Jurkat, Clone E6-1 (cell line): ENCODE measurements around the gene TRNAU1AP.
A peak's percentile ranks its signal among the peaks of the same experiment; 100 is the strongest.
"Not testable (repeated sequence)": the region's sequence is repeated elsewhere in the genome, so short reads cannot be mapped to it uniquely, and the experiment has no call there.

Experiments
- DNase-seq: peaks from one replicate; pipeline ENCODE4 v3.0.0-alpha.2; 2011; ENCODE audit warnings: low read depth, low spot score
- H3K4me3 ChIP-seq: 2 replicates; pipeline ENCODE4 v1.5.1; 2011; ENCODE audit warnings: mild to moderate bottlenecking, low read length, control low read depth, moderate library complexity

Gene TRNAU1AP

DNA sequence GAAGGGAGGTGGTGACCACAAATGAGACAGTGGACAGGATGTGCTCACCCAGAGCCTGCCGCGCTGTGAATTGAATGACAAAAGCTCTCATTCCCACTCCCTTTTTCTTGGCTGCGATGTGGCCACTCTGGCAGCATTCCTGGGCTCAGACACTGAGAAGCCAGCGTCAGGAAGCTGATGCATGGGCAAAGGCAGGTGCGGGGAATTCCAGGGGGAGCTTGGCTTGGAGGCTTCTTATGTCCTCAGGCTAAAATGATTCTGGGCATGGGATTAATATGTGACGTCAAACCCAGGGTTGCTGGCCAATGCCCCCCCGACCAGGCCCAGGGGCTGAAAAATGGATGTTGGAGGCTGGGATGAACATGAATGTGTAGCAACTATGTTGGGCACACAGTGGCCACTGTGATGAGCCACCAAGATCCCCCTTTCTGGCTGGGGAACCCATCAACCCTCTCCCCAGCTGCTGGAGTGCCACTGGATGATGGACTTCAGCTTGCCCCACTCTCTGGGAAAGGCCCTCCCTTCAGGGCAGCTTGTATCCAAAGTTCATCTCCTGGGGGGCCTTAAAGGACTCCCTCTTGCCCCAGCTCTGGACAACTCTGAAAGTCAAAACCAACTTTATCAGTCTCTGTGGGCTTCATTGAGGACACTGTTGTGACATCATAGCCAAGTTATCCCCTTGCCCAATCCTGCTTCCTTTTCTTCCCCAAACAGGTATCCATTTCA is 42.0 kb downstream of the TRNAU1AP start:
- not testable (repeated sequence) for H3K4me3 ChIP-seq, DNase-seq

DNA sequence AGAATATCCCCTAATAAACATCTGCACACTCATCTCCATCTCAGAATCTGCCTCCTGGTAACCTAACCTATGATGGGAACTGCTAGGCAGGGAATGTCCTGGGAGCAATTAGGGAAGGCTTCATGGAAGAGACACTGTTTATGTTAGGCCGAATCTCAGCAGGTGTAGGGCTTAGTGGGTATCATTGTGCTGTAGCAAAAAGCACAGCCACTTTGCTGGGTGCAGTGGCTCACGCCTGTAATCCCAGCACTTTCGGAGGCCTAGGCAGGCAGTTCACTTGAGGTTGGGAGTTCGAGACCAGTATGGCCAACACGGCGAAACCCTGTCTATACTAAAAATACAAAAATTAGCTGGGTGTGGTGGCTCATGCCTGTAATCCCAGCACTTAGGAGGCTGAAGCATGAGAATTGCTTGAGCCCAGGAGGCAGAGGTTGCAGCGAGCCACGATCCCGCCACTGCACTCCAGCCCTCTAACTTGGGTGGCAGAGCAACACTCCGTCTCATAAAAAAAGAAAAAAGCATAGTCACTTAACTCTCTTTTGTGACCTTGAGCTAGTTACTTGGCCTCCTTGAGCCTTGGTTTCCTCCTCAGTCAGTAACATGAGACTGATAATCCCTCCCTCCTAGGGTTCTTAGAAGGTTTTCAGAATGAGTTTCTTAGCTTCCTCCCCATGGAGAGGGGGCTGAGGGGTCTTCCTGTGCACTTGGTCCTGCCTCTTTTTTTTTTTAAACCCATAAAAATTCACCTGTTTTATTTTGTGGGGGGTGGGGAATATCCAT is 42.7 kb downstream of the TRNAU1AP start:
- DNase-seq = no peak
- H3K4me3 ChIP-seq = no peak overlapping the region

DNA sequence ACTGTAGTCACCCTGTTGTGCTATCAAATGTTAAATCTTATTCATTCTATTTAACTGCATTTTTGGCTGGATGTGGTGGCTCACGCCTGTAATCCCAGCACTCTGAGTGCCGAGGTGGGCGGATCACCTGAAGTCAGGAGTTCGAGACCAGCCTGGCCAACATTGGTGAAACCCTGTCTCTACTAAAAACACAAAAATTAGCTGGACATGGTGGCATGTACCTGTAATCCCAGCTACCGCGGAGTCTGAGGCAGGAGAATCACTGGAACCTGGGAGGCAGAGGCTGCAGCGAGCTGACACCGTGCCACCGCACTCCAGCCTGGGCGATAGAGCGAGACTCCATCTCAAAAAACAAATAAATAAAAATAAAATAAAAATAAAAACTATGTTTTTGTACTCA is 43.4 kb downstream of the TRNAU1AP start:
- DNase-seq, H3K4me3 ChIP-seq: not testable (repeated sequence)

DNA sequence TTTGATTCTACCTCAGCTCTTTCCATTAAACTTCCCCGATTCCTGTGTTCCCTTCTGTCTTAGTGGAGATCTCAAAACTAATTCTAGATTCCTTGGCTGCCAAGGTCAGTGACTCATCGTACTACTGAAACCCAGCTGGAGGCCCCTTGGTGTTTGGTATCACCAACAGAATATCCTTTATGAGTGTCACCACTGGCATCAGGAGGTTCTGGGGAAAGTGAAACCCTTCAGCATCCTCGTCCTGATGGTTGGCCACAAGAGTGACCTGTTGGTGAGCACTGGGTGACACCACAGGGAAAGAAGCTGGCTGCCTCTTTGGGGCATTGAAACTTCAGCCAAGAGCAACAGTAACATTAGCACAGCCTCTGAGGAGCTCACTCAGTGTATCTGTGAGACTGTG is 48.8 kb downstream of the TRNAU1AP start:
- H3K4me3 ChIP-seq = no peak overlapping the region
- DNase-seq = no peak

DNA sequence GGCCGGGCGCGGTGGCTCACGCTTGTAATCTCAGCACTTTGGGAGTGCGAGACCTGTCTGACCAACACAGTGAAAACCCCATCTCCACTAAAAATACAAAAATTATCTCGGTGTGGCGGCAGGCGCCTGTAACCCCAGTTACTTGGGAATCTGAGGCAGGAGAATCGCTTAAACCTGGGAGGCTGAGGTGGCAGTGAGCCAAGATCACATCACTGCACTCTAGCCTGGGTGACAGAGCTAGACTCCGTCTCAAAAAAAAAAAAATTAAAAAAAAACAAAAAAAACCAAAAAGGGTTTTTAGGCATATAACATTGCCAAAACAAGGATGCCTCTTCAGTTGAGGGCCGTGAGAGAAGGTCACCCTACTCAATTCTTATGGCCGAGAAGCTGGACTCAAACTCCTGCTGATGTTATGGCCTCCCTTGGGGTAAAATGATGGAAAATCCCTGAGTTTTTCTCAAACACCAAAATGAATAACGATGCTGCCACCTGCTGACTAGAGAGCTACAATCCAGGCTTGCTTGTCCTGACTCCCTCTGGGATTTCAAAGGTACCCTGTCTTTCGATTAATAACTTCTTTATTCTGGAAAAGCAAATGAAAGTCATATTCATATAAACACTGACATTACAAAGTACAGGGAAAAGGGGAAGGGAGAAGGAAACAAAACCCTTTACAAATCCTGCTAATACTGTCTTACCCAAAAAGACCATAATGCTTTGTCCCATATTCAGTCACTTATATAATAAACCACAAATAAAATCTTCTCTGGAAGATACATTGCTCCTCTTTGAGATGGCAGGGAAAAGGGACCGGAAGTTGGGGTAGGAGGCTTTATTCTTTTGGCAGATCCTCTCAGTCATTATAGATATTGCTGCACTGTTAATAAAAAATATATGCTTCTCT is 49.9 kb downstream of the TRNAU1AP start:
- no peak overlapping the region for H3K4me3 ChIP-seq
- DNase-seq = peak; percentile 28

DNA sequence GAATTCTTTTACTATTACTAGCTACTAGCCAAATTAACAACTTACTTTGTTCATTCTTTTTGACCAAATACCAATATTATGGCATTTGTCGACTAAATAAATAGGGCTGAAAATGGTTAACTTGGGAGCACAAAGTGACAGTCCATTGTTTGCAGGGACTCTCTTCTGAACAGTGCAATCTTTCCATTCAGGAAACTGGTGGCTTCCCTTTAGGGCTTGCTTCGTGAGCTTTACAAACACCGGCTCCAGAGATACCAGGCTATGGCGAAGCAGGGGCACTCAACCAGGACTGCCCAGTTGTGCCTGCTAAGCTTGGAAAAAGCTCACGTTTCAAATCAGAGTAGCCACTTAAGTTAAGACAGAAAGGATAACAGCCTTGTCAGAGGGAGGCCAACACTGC is 51.5 kb downstream of the TRNAU1AP start:
- no peak for DNase-seq
- H3K4me3 ChIP-seq = no peak overlapping the region

DNA sequence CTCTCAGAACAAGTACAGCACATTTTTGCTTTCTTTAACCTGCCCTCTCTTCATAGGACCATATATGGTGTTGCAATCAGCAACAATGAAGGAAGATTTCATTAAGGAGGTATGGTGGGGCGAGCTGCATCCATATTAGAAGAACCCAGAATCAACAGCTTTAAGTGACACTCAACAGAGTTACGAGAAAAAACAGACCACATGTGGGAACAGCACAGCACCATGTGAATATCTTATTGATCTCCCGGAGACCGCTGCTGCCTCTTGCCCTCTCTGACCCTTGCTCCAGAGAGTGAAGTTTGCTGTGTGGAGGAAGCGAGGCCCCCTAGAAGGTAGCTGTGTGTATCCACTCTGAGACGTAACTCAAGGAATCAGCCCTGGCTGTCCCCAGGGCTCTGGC is 52.1 kb downstream of the TRNAU1AP start:
- DNase-seq = no peak
- no peak overlapping the region for H3K4me3 ChIP-seq

DNA sequence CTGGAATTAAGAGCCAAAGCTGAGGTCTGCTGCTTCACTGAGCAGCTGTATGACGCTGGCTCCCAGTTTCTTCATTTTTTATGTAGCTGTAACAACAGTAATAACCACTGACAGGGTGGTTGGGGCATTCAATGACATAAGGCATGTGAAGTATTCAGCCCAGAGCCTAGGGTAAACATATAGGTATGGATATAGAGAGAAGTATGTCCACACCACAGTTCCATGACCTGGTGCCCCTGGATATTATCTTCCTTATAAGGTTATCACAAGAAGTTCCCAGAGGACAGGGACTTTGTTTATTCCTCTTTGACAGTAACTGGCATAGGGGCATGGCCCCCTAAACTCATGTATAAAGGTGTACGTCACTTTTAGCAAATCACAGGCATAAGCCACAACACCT is 53.9 kb downstream of the TRNAU1AP start:
- no peak for DNase-seq
- H3K4me3 ChIP-seq = no peak overlapping the region

DNA sequence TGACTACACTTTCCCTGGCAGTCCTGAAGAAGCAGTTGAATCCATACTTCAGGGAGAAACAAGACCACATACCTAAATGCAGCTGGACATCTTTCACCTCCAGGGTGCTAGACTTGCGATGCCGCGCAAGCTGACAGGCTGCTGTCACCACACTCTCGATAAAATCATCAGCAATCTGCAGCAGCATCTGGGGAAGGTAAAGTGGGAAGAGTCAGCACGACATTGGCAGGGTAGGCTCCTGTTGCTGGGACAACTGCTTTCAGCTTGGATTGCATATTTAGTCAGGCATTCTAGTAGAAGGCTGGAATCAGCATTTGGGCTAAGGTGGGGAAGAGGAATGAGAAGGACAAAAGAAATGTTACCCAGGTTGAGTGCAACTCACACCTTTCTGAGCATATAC is 60.3 kb downstream of the TRNAU1AP start:
- no peak for DNase-seq
- no peak overlapping the region for H3K4me3 ChIP-seq
